Heart right ventricle (tissue), 16 donors: ENCODE data around the gene HOXB4. TPM values are rescaled to one million over a fixed set of nuclear protein-coding genes. Genes with fewer than 3 reads are reported as not detected.

Experiments
- ATAC-seq, 8 donors: fragments of 200-7000 bp; cut with Tn5 transposase; one replicate each; pipeline ENCODE4 v1.9.1; 2020; ENCODE audit warnings: mild to moderate bottlenecking in 8 of 8, moderate library complexity in 8 of 8, moderate number of reproducible peaks in 1 of 8
- DNase-seq, 2 donors: peaks; one replicate each; pipeline ENCODE4 v3.0.0-alpha.2; 2020
- H3K27ac ChIP-seq, 10 donors: fragments of 200-600 bp; sonication (generic) in 2 of 10; one replicate each; pipeline versions ENCODE4 v1.5.0 to v1.8.0; 2020 to 2022; ENCODE audit warnings: mild to moderate bottlenecking in 3 of 10
- H3K27me3 ChIP-seq, 7 donors: fragments of 200-600 bp; one replicate each; pipeline ENCODE4 v1.8.0; 2021 to 2022; ENCODE audit warnings: mild to moderate bottlenecking in 2 of 7
- H3K36me3 ChIP-seq, 9 donors: fragments of 200-600 bp; sonication (generic) in 1 of 9; one replicate each; pipeline versions ENCODE4 v1.5.0 to v1.8.0; 2020 to 2022; ENCODE audit warnings: mild to moderate bottlenecking in 2 of 9
- H3K4me1 ChIP-seq, 9 donors: fragments of 200-600 bp; sonication (generic) in 1 of 9; one replicate each; pipeline versions ENCODE4 v1.5.0 to v1.8.0; 2020 to 2022; ENCODE audit warnings: mild to moderate bottlenecking in 4 of 9
- H3K4me3 ChIP-seq, 10 donors: fragments of 200-600 bp; sonication (generic) in 2 of 10; one replicate each; pipeline versions ENCODE4 v1.5.0 to v1.8.0; 2020 to 2022; ENCODE audit warnings: mild to moderate bottlenecking in 7 of 10, moderate library complexity in 2 of 10
- H3K9me3 ChIP-seq, 11 donors: fragments of 200-600 bp in 10 of 11; sonication (generic) in 2 of 11; one replicate each; pipeline versions ENCODE4 v1.5.0 to v1.8.0; 2013 to 2022; ENCODE audit warnings: mild to moderate bottlenecking in 2 of 11, control low read depth in 1 of 11, moderate library complexity in 1 of 11
- CTCF ChIP-seq, 9 donors: fragments of 200-600 bp; sonication (generic) in 2 of 9; IDR thresholded peaks; one replicate each; pipeline versions ENCODE4 v1.5.0 to v1.8.0; 2021 to 2022; ENCODE audit warnings: antibody characterized with exemption in 9 of 9, mild to moderate bottlenecking in 5 of 9, moderate library complexity in 1 of 9
- WGBS, 2 donors: extraction: QIAGEN DNeasy Blood & Tissue Kit; methylation state at CpG; one replicate each; pipeline ENCODE4 v1.1.7; 2013; ENCODE audit warnings: inconsistent platforms in 1 of 2; 5-methylcytosine and 5-hydroxymethylcytosine counted together
- intact Hi-C, 10 donors: fragments of 100-400 bp; cut with DNase I; formaldehyde crosslinking; loops; one replicate each; pipeline versions ENCODE4 v1.11.1 to v1.14.2; 2022
- polyA plus RNA-seq, 2 donors: library from polyadenylated mRNA; stranded (reverse); fragments of 200-250 nt; gene quantifications; one replicate each; pipeline ENCODE4 v1.2.3, GENCODE V29; 2013
- total RNA-seq, 10 donors: library from RNA; stranded (reverse); fragmentation: NEBNext Ultra II Directional in 3 of 10; extraction: Animal tissue kit (Norgen Biotek cat#: 25700) in 3 of 10; gene quantifications; one replicate each; pipeline versions ENCODE4 v1.2.1 to v1.2.4, GENCODE V29; 2021 to 2023
- donor health status: Arrhythmogenic right ventricular cardiomyopathy.
- donor health status: ischemic (EF 13 %, LVEDD 7.1; RV severe dilation, severe dysfunction).
- donor health status: healthy with polysubstance abuse.
- donor health status: DM: no; HTN: yes; CAD: no.
- donor health status: DM: no; HTN: no; CAD: no.
- donor health status: ischemic (EF 25% LVEDD 6.9; RV normal size, moderate dysfunction).
- donor health status: ischemic (EF 25% LVEDD 5.7; RV mildly dilated, moderate dysfunction).
- donor health status: healthy.
- donor health status: DM: yes; HTN: yes; CAD: no.
- donor health status: Ischemic cardiomyopathy.
- donor health status: ischemic (EF 35%, LVEDD 5.7; RV mildly dilated, moderate dysfunction).
- donor health status: nonischemic (EF 11% LVEDD 7.7; RV severe dilation, severe dysfunction).
- donor health status: DM: yes; HTN: yes; CAD: no.
- donor health status: PGD.
- donor health status: ischemic (EF 29% LVEDD 5.4; RV normal size, mild dysfunction).
- donor health status: nonischemic (EF 23%, LVEDD 6.1; RV moderate dilation, normal function).

The HOXB4 gene
- total and polyA plus RNA-seq, 12 donors = 0.14 to 1.6 (median 0.32) TPM; not detected in 1

- peaks cover 0 to 29% (median 0%) of the 10 kb centered on the region in 9 donors for H3K4me1 ChIP-seq
- peaks cover 0 to 100% (median 96%) of the 10 kb centered on the region in 7 donors for H3K27me3 ChIP-seq
- H3K36me3 ChIP-seq = peaks cover 0 to 4% (median 0%) of the 10 kb centered on the region in 9 donors
- no peak overlapping the region for H3K27ac ChIP-seq
- no peak overlapping the region for H3K4me3 ChIP-seq
- ATAC-seq (no peak), DNase-seq (no peak)
- TF ChIP-seq CTCF (IDR thresholded peaks at IDR 0.05) = no peak
- WGBS, 2 donors = 42 to 48% methylated on average over 47 of the region's 47 CpGs
- intact Hi-C loops = no loop called here
- no peaks in the 10 kb centered on the region for H3K9me3 ChIP-seq
These were observed 26.3 kb downstream of the HOXB4 start for GRCh38 chr17:48551596-48552465.

DNA sequence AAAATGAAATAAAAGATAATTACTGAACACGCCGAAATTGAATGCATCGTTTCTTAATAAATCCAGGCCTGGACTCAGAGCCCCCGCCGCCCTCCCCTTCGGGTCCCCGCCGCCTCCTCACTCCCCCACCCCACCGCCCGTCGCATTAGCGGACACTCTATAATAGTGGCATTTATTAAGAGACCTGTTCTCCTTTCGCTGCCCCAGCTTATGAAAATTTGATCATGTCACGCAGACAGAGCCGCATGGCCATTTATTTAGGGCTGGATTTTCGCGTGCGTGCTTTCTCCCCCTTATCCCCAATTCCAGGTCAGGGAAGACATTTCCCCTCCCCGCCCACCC lies 27.0 kb downstream of the HOXB4 start:
- no peak for TF ChIP-seq CTCF (IDR thresholded peaks at IDR 0.05)
- H3K4me1 ChIP-seq = peaks cover 0 to 33% (median 6%) of the 10 kb centered on the region in 9 donors
- H3K9me3 ChIP-seq = no peaks in the 10 kb centered on the region
- peaks cover 0 to 4% (median 0%) of the 10 kb centered on the region in 9 donors for H3K36me3 ChIP-seq
- DNase-seq (no peak), ATAC-seq (no peak)
- 47 to 56% methylated on average over 19 of the region's 19 CpGs for WGBS, 2 donors
- H3K27ac ChIP-seq = no peak overlapping the region
- H3K4me3 ChIP-seq = no peak overlapping the region
- intact Hi-C loops = no loop called here
- peaks cover 0 to 100% (median 96%) of the 10 kb centered on the region in 7 donors for H3K27me3 ChIP-seq

- H3K36me3 ChIP-seq = peaks cover 0 to 4% (median 0%) of the 10 kb centered on the region in 9 donors
- H3K27ac ChIP-seq = no peak overlapping the region
- DNase-seq (no peak), ATAC-seq (no peak)
- no peak overlapping the region for H3K4me3 ChIP-seq
- TF ChIP-seq CTCF (IDR thresholded peaks at IDR 0.05) = no peak
- H3K4me1 ChIP-seq = peaks cover 0 to 35% (median 11%) of the 10 kb centered on the region in 9 donors
- intact Hi-C loops = no loop called here
- H3K27me3 ChIP-seq = peaks cover 0 to 100% (median 96%) of the 10 kb centered on the region in 7 donors
- 25 to 47% methylated on average over 67 to 70 of the region's 70 CpGs for WGBS, 2 donors
- H3K9me3 ChIP-seq = no peaks in the 10 kb centered on the region
These were observed 27.5 kb downstream of the HOXB4 start for GRCh38 chr17:48550502-48551213.

DNA sequence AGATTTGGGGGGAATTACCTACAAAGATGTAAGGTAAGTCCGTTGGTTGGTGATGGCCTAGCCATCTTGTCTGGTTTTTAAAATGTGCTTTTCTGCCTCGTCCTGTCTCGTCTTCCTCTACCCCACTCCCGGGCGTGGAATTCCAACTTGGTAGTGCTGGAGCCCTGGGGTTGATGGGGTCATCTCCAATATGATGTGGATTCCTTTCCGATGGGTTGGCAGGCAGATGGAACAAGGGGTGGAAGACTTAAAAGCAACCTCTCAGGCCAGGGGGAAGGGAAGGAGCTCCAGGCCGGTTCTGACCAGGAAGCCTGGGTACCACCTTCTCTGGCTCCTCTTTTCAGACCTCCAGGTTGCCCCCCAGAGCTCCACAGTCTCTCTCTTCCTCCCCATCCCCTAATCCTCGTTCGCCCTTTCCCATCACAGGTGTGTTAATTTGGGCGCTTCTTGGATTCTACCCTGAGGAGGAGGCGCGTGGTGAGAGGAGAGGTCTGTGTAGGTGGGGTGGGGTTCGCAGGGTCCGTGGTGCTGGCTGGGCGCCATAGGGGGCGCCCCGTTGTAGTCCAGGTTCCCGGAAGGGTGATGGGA lies 28.1 kb downstream of the HOXB4 start:
- H3K4me3 ChIP-seq = no peak overlapping the region
- H3K4me1 ChIP-seq = peaks cover 0 to 39% (median 16%) of the 10 kb centered on the region in 9 donors
- intact Hi-C loops = loop anchor here in 1 of 10 donors (2.0 kb wide), 1 partner anchor 19 kb away; no protein-coding TSS in a partner anchor
- 39 to 50% methylated on average over 18 of the region's 18 CpGs for WGBS, 2 donors
- H3K9me3 ChIP-seq = no peaks in the 10 kb centered on the region
- no peak for DNase-seq
- H3K27ac ChIP-seq = no peak overlapping the region
- H3K27me3 ChIP-seq = peaks cover 0 to 100% (median 97%) of the 10 kb centered on the region in 7 donors
- peaks cover 0 to 4% (median 0%) of the 10 kb centered on the region in 9 donors for H3K36me3 ChIP-seq
- no peak for TF ChIP-seq CTCF (IDR thresholded peaks at IDR 0.05)
- ATAC-seq = no peak
